SK-N-MC (cell line): ENCODE results near the gene ZNF263.

Experiments
- DNase-seq: peaks from one replicate; pipeline ENCODE4 v3.0.0-alpha.2; 2011; ENCODE audit warnings: low read depth, low spot score
- H3K27ac ChIP-seq: fragments of 200-600 bp; sonication (generic); 2 replicates; pipeline ENCODE4 v1.5.1; 2016; ENCODE audit warnings: mixed run types
- H3K36me3 ChIP-seq: fragments of 200-600 bp; sonication (generic); 2 replicates; pipeline ENCODE4 v1.6.1; 2017; ENCODE audit warnings: antibody characterized with exemption, low read length, mixed read lengths; ENCODE audit not compliant: insufficient read depth
- H3K4me3 ChIP-seq: fragments of 200-600 bp; sonication (generic); 2 replicates; pipeline ENCODE4 v1.5.1; 2016
- H3K9ac ChIP-seq: fragments of 200-600 bp; sonication (generic); 2 replicates; pipeline ENCODE4 v1.8.0; 2017; ENCODE audit warnings: mixed run types, mixed read lengths; ENCODE audit not compliant: insufficient read length
- H3K9me3 ChIP-seq: fragments of 200-600 bp; sonication (generic); 2 replicates; pipeline ENCODE4 v1.6.1; 2017; ENCODE audit warnings: low read depth, mild to moderate bottlenecking, antibody characterized with exemption, low read length, moderate library complexity, mixed read lengths
- EZH2 ChIP-seq: fragments of 200-600 bp; sonication (generic); IDR thresholded peaks from one replicate; pipeline ENCODE4 v1.6.1; 2017; ENCODE audit warnings: antibody characterized with exemption
- FOXP2 ChIP-seq: optimal IDR thresholded peaks from 2 replicates; pipeline ENCODE3; 2011; ENCODE audit warnings: mild to moderate bottlenecking, moderate library complexity; ENCODE audit not compliant: insufficient read depth; ENCODE audit errors: extremely low read length, control extremely low read depth
- POLR2AphosphoS5 ChIP-seq: IDR thresholded peaks from 2 replicates; pipeline ENCODE4 v1.6.1; 2012; ENCODE audit warnings: mild to moderate bottlenecking, low read depth, low read length, borderline replicate concordance

Gene ZNF263

DNA sequence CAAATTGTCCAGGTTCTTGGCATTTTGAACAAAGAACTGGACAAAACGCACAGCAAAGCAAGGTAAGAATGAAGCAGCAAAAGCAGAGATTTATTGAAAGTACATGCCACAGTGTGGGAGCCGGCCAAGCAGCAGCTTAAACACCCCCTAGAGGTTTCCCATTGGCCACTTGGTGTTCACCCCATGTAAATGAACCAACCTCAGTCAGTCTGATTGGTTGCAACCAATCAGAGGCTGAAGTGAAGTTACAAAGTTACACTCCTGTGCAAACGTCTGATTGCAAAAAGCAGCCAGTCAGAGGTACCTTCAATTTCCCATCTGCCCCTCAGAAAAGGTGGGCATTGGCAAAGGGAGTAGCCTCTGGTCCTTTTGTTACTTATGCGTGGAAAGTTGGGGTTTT lies 8.8 kb upstream of the ZNF263 start:
- no peak for DNase-seq
- no peak for TF ChIP-seq FOXP2
- TF ChIP-seq EZH2, result no peak
- TF ChIP-seq POLR2AphosphoS5, result no peak
- Histone ChIP-seq H3K4me3 (no peak overlapping the region), H3K36me3 (no peaks in the 10 kb centered on the region), H3K9ac (no peak overlapping the region), H3K9me3 (no peaks in the 10 kb centered on the region), H3K27ac (no peak overlapping the region)

GRCh38 chr16:3274947-3275346 lies 8.3 kb upstream of the ZNF263 start:
- Histone ChIP-seq H3K4me3 (no peak overlapping the region), H3K36me3 (no peaks in the 10 kb centered on the region), H3K9ac (no peak overlapping the region), H3K27ac (no peak overlapping the region), H3K9me3 (no peaks in the 10 kb centered on the region)
- TF ChIP-seq FOXP2, result no peak
- no peak for TF ChIP-seq POLR2AphosphoS5
- TF ChIP-seq EZH2, result no peak
- DNase-seq, result no peak

DNA sequence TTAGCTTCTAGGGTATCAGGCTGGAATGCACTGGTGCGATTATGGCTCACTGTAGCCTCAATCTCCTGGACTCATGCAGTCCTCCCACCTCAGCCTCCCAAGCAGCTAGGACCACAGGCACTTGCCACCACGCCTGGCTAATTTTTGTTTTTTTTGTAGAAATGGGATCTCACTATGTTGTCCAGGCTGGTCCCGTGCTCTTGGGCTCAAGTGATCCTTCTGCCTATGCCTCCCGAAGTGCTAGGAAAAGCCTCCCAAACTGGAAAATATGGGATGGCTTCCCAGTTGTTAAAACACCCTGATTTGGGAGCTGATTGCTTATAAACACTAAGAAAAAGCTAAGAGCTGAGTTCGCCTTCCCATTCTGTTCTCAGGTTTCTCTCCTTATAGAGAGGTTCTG lies 6.6 kb upstream of the ZNF263 start:
- Histone ChIP-seq H3K27ac (no peak overlapping the region), H3K4me3 (no peak overlapping the region), H3K36me3 (no peaks in the 10 kb centered on the region), H3K9me3 (no peaks in the 10 kb centered on the region), H3K9ac (no peak overlapping the region)
- no peak for TF ChIP-seq FOXP2
- TF ChIP-seq POLR2AphosphoS5, result no peak
- TF ChIP-seq EZH2, result no peak
- DNase-seq, result no peak

DNA sequence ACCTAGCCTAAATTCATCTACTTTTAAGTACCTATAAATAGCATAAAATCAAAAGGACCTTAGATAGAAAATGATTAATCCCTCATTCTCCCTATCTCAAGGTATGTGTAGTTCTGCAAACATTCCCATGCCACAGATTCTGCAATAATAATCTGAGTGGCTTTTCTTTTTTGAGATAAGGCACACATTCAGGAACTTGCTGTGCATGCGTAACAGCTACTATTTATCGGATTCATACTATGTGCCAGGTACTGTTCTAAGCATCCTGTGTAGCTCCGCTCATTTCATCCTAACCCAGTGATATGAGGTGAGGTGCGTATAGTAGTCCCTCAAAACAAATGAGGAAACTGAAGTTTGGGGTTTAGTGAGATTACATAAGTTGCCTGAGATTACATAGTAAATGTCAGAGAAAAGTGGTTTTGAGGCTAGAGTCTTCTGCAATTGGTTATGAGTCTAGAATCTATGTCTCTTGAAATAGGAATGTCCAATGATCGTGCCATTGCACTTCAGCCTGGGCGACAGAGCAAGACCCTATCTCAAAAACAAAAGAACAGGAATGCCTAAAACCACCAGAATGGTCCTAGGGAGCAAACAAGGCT lies 2.0 kb upstream of the ZNF263 start:
- DNase-seq, result no peak
- H3K9ac ChIP-seq, result no peak overlapping the region
- H3K27ac ChIP-seq, result no peak overlapping the region
- TF ChIP-seq FOXP2, result no peak
- no peak for TF ChIP-seq POLR2AphosphoS5
- no peak for TF ChIP-seq EZH2
- peaks cover 5% of the 10 kb centered on the region; the same call in 1 of the 2 replicates for H3K9me3 ChIP-seq
- H3K36me3 ChIP-seq, result peaks cover 15% of the 10 kb centered on the region
- no peak overlapping the region for H3K4me3 ChIP-seq

DNA sequence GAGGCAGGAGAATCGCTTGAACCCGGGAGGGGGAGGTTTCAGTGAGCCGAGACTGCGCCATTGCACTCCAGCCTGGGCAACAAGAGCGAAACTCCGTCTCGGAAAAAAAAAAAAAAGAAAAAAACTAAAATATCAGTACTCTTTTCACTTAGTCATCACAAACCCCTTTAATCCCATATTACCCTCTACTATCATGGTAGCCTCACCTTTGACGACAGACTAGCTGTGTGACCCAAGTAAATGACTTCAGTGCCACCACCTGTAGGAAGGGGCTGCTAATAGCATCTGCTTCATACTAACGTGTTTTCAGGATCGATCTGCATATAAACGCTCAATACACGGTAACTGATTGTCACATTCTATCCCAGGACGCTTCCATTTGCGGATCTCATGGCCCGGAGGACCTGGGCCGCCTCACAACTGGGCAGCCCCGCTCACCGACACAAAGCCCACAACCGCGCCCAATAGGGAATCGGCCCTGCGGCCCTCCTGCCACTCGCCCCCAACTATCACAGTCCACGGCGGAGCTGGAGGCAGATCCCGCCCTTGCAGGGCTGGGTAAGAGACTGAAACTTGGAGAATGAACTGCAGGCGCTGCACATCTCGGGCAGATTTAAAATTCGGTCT lies 1.1 kb upstream of the ZNF263 start:
- H3K27ac ChIP-seq, result peak overlapping the region; percentile 99
- H3K36me3 ChIP-seq, result peaks cover 24% of the 10 kb centered on the region
- peaks cover 12% of the 10 kb centered on the region for H3K9me3 ChIP-seq
- DNase-seq, result no peak
- H3K4me3 ChIP-seq, result peak overlapping the region; percentile 99
- TF ChIP-seq POLR2AphosphoS5, result no peak
- TF ChIP-seq EZH2, result no peak
- no peak for TF ChIP-seq FOXP2
- peak overlapping the region; percentile 98 for H3K9ac ChIP-seq

GRCh38 chr16:3283543-3284447 lies 504 bp downstream of the ZNF263 start:
- peaks cover 14% of the 10 kb centered on the region for H3K9me3 ChIP-seq
- H3K27ac ChIP-seq, result peak overlapping the region; percentile 99
- H3K4me3 ChIP-seq, result peak overlapping the region; percentile 99
- no peak for TF ChIP-seq EZH2
- no peak for TF ChIP-seq POLR2AphosphoS5
- TF ChIP-seq FOXP2, result no peak
- H3K9ac ChIP-seq, result peak overlapping the region; percentile 98
- DNase-seq, result no peak
- H3K36me3 ChIP-seq, result peaks cover 38% of the 10 kb centered on the region

DNA sequence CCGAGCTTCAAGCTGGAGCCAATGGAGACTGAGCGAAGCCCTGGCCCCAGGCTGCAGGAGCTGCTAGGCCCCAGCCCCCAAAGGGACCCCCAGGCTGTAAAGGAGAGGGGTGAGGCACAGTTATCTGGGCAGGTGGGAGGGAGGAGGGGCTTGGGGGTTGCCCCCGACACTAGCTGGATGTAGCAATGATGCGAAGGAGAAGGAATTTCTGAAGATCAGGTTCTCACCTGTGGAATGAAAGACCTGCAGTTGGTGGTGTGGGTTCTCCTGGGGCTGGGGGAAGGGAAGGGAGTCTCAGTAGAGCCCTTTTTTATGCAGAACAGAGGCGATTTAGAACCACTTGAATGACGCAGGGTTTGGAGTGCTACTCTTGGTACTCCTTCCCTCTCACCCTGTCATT lies 1.8 kb downstream of the ZNF263 start:
- Histone ChIP-seq H3K27ac (no peak overlapping the region), H3K9me3 (peaks cover 27% of the 10 kb centered on the region), H3K9ac (no peak overlapping the region), H3K36me3 (peaks cover 51% of the 10 kb centered on the region), H3K4me3 (peak overlapping the region; percentile 99)
- TF ChIP-seq FOXP2, result no peak
- no peak for TF ChIP-seq POLR2AphosphoS5
- TF ChIP-seq EZH2, result no peak
- no peak for DNase-seq

DNA sequence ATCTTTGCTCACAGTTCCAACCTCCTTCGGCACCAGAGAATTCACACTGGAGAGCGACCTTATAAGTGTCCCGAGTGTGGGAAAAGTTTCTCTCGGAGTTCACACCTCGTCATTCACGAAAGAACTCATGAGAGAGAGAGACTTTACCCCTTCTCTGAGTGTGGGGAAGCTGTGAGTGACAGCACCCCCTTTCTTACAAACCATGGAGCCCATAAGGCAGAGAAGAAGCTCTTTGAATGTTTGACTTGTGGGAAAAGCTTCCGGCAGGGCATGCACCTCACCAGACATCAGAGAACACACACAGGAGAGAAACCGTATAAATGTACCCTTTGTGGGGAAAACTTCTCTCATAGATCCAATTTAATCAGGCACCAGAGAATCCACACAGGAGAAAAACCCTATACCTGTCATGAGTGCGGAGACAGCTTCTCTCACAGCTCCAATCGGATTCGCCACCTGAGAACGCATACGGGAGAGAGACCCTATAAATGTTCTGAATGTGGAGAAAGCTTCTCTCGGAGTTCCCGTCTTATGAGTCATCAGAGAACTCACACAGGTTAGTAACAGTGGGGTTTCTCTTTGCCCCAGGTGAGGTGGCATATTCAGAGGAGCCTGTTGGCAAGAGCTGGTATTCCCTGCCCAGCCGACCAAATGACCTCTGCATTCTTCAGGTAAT lies 6.8 kb downstream of the ZNF263 start:
- no peak for DNase-seq
- H3K27ac ChIP-seq, result no peak overlapping the region
- TF ChIP-seq FOXP2 (no peak), POLR2AphosphoS5 (no peak), EZH2 (no peak)
- peaks cover 54% of the 10 kb centered on the region for H3K9me3 ChIP-seq
- H3K9ac ChIP-seq, result no peak overlapping the region
- no peak overlapping the region for H3K4me3 ChIP-seq
- H3K36me3 ChIP-seq, result peaks cover 87% of the 10 kb centered on the region
